ENCODE data around the gene PDE3A.
"Not testable (repeated sequence)": the region's sequence is repeated elsewhere in the genome, so short reads cannot be mapped to it uniquely, and the experiment has no call there.

Gene PDE3A

DNA sequence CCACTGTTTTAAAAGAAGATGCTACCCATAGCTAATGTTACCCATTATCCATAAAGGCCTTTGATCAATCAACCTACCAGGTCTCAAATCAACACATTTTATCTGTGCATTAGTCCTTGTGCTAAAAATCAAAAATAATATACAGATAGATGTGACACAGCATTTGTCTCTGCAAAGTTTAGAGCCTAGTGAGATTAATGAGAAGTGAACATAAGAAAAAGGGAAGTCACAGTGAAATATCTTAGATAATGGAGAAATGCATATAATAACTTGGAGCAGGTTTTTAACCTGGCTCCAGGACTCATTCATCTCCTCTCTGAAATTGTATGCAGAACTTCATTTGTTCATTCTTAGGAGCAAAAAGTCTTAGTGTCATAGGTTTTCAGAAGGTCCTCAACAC lies 7.2 kb downstream of the PDE3A start:
- peaks cover 0 to 6% of the 10 kb centered on the region in 2 donors for H3K4me1 ChIP-seq (ENCODE audit: control insufficient read depth in 1 of 2, insufficient read depth in 2 of 2, low read length in 2 of 2)
- no peaks in the 10 kb centered on the region for H3K36me3 ChIP-seq (ENCODE audit: control insufficient read depth in 1 of 2, insufficient read depth in 2 of 2, low read length in 2 of 2)
- no peaks in the 10 kb centered on the region for H3K27me3 ChIP-seq (ENCODE audit: low read depth, low read length)
- H3K27ac ChIP-seq (ENCODE audit: low read length): no peak overlapping the region
- peak overlapping the region in 1 of 2 donors; percentile 14 for H3K4me3 ChIP-seq (ENCODE audit: low read depth in 1 of 2, low read length in 2 of 2)
- no peaks in the 10 kb centered on the region for H3K9me3 ChIP-seq (ENCODE audit: control insufficient read depth in 1 of 2, low read length in 2 of 2)

DNA sequence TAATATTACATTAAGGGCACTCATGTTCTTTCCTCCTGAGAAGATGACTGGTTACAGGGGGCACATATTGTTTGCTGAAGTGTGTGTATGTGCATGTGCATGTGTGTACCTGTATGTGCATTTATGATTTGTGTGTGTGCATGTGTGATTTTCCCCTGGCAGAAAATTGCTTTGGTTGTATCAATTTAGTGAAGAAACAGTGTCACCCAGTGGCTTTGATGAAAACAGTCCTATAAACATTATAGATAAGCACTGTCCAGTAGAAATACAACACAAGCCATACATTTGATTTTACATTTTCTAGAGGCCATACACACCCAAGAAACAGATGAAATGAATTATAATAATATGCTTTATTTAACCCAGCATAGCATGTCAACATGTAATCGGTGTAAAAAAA lies 8.6 kb downstream of the PDE3A start:
- no peaks in the 10 kb centered on the region for H3K27me3 ChIP-seq (ENCODE audit: low read depth, low read length)
- peaks cover 4 to 6% of the 10 kb centered on the region in 2 donors for H3K4me1 ChIP-seq (ENCODE audit: control insufficient read depth in 1 of 2, insufficient read depth in 2 of 2, low read length in 2 of 2)
- no peaks in the 10 kb centered on the region for H3K36me3 ChIP-seq (ENCODE audit: control insufficient read depth in 1 of 2, insufficient read depth in 2 of 2, low read length in 2 of 2)
- no peaks in the 10 kb centered on the region for H3K9me3 ChIP-seq (ENCODE audit: control insufficient read depth in 1 of 2, low read length in 2 of 2)
- H3K4me3 ChIP-seq (ENCODE audit: low read depth in 1 of 2, low read length in 2 of 2): no peak overlapping the region
- no peak overlapping the region for H3K27ac ChIP-seq (ENCODE audit: low read length)

DNA sequence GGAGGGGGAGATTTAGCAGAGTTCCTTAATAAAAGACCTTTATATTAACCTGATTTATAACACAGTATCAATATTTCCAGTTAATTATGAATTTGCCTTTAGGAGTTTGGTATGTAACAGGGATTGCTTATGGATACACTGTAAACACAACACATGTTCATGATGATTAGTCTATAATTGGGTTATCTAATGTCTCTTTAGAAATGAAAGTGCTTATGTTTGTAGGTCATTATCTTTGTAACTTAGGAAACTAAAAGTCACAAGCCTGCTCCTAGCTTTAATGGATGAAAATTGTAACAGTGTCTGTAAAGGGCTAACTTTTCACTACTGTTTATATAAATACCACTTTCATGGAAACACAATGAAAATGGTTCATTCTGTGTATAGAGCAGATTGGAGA lies 9.4 kb downstream of the PDE3A start:
- no peaks in the 10 kb centered on the region for H3K9me3 ChIP-seq (ENCODE audit: control insufficient read depth in 1 of 2, low read length in 2 of 2)
- H3K27me3 ChIP-seq (ENCODE audit: low read depth, low read length): no peaks in the 10 kb centered on the region
- no peaks in the 10 kb centered on the region for H3K36me3 ChIP-seq (ENCODE audit: control insufficient read depth in 1 of 2, insufficient read depth in 2 of 2, low read length in 2 of 2)
- no peak overlapping the region for H3K4me3 ChIP-seq (ENCODE audit: low read depth in 1 of 2, low read length in 2 of 2)
- H3K27ac ChIP-seq (ENCODE audit: low read length): no peak overlapping the region
- peaks cover 4 to 6% of the 10 kb centered on the region in 2 donors for H3K4me1 ChIP-seq (ENCODE audit: control insufficient read depth in 1 of 2, insufficient read depth in 2 of 2, low read length in 2 of 2)

DNA sequence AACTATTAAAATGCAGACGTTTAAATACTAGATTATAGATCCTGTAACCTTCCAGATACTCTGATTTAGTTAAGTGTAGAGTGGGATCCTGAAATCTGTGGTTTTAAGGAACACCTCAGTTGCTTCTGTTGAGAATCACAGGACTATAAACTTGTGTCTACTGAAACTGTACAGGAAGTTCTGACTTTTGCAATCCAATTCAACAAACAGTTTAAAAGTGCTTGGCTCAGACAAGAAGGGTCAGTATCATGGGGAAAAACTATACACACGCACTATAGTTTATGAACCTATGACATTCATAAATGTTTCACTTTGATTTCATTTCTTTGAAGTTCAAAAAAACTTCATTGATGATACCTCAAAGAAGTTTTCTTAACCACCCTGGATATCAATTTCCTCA lies 13.8 kb downstream of the PDE3A start:
- Histone ChIP-seq H3K36me3 (ENCODE audit: control insufficient read depth in 1 of 2, insufficient read depth in 2 of 2, low read length in 2 of 2) (no peaks in the 10 kb centered on the region), H3K4me3 (ENCODE audit: low read depth in 1 of 2, low read length in 2 of 2) (no peak overlapping the region), H3K27me3 (ENCODE audit: low read depth, low read length) (no peaks in the 10 kb centered on the region), H3K27ac (ENCODE audit: low read length) (no peak overlapping the region), H3K9me3 (ENCODE audit: control insufficient read depth in 1 of 2, low read length in 2 of 2) (no peaks in the 10 kb centered on the region), H3K4me1 (ENCODE audit: control insufficient read depth in 1 of 2, insufficient read depth in 2 of 2, low read length in 2 of 2) (peaks cover 0 to 4% of the 10 kb centered on the region in 2 donors)

DNA sequence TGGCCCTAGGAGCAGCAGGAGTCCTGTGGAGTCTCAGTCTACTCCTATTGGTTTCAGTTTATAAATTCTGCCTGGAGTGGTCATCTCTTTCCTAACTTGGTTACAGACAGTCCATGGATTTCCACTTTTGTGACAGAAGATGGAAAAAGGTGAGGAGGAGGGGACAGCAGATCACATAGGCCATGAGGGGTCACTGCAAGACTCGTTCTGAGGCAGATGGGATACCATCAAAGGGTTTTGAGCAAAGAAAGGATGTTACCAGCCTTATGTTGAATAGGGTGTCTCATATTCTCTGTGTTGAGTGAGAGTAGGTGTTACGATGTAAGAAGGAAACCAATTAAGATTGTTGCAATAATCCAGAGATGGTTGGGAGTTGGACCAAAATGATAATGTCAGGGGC lies 15.3 kb downstream of the PDE3A start:
- H3K9me3 ChIP-seq (ENCODE audit: control insufficient read depth in 1 of 2, low read length in 2 of 2): no peaks in the 10 kb centered on the region
- no peak overlapping the region for H3K4me3 ChIP-seq (ENCODE audit: low read depth in 1 of 2, low read length in 2 of 2)
- H3K27ac ChIP-seq (ENCODE audit: low read length): no peak overlapping the region
- no peaks in the 10 kb centered on the region for H3K27me3 ChIP-seq (ENCODE audit: low read depth, low read length)
- no peaks in the 10 kb centered on the region for H3K36me3 ChIP-seq (ENCODE audit: control insufficient read depth in 1 of 2, insufficient read depth in 2 of 2, low read length in 2 of 2)
- peaks cover 0 to 4% of the 10 kb centered on the region in 2 donors for H3K4me1 ChIP-seq (ENCODE audit: control insufficient read depth in 1 of 2, insufficient read depth in 2 of 2, low read length in 2 of 2)

DNA sequence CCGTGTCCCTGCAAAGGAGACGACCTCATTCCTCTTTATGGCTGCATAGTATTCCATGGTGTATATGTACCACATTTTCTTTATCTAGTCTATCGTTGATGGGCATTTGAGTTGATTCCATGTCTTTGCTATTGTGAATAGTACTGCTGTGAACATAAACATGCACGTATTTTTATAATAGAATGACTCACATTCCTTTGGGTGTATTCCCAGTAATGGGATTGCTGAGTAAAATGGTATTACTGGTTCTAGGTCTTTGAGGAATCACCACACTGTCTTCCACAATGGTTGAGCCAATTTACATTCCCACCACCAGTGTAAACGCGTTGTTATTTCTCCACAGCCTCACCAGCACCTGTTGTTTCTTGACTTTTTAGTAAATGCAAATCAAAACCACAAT lies 16.5 kb downstream of the PDE3A start:
- not testable (repeated sequence) for H3K4me1 ChIP-seq (ENCODE audit: control insufficient read depth in 1 of 2, insufficient read depth in 2 of 2, low read length in 2 of 2); H3K36me3 ChIP-seq (ENCODE audit: control insufficient read depth in 1 of 2, insufficient read depth in 2 of 2, low read length in 2 of 2); H3K9me3 ChIP-seq (ENCODE audit: control insufficient read depth in 1 of 2, low read length in 2 of 2); H3K4me3 ChIP-seq (ENCODE audit: low read depth in 1 of 2, low read length in 2 of 2); H3K27me3 ChIP-seq (ENCODE audit: low read depth, low read length); H3K27ac ChIP-seq (ENCODE audit: low read length)

DNA sequence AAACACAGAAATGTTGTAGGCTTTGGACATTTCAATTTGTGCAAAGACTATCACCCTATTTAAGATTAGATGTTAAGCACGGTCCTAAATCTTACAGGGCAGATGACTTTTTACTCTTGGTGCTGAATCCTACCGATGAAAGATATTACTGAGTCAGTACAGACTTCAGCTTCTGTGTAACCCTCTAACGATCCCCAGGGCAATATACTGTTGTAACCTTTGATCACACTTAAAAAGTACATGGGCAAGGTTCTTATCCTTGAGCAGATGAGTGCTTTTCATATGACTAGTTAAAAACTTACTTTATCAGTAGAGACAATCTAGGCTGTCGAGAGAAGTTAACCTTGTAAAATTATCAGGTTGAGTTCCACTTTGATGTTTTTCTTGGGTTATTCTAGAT lies 22.5 kb downstream of the PDE3A start:
- H3K4me3 ChIP-seq (ENCODE audit: low read depth in 1 of 2, low read length in 2 of 2): no peak overlapping the region
- no peaks in the 10 kb centered on the region for H3K36me3 ChIP-seq (ENCODE audit: control insufficient read depth in 1 of 2, insufficient read depth in 2 of 2, low read length in 2 of 2)
- no peaks in the 10 kb centered on the region for H3K4me1 ChIP-seq (ENCODE audit: control insufficient read depth in 1 of 2, insufficient read depth in 2 of 2, low read length in 2 of 2)
- no peaks in the 10 kb centered on the region for H3K27me3 ChIP-seq (ENCODE audit: low read depth, low read length)
- no peak overlapping the region for H3K27ac ChIP-seq (ENCODE audit: low read length)
- no peaks in the 10 kb centered on the region for H3K9me3 ChIP-seq (ENCODE audit: control insufficient read depth in 1 of 2, low read length in 2 of 2)

DNA sequence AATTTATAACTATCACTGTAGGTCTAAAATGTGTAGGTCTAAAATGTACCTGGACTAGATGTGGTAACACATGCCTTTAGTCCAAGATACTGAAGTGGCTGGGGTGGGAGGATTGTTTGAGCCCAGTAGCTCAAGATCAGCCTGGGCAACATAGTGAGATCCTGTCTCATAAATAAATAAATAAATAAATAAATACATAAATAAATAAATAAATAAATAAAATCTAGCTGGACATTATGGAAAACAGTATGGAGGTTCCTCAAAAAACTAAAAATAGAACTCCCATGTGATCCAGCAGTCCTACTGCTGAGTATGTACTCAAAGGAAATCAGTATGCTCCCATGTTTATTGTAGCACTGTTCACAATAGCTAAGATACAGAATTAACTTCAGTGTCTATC lies 24.0 kb downstream of the PDE3A start:
- Histone ChIP-seq H3K4me1 (ENCODE audit: control insufficient read depth in 1 of 2, insufficient read depth in 2 of 2, low read length in 2 of 2) (no peaks in the 10 kb centered on the region), H3K36me3 (ENCODE audit: control insufficient read depth in 1 of 2, insufficient read depth in 2 of 2, low read length in 2 of 2) (no peaks in the 10 kb centered on the region), H3K27ac (ENCODE audit: low read length) (no peak overlapping the region), H3K27me3 (ENCODE audit: low read depth, low read length) (no peaks in the 10 kb centered on the region), H3K4me3 (ENCODE audit: low read depth in 1 of 2, low read length in 2 of 2) (no peak overlapping the region), H3K9me3 (ENCODE audit: control insufficient read depth in 1 of 2, low read length in 2 of 2) (no peaks in the 10 kb centered on the region)

DNA sequence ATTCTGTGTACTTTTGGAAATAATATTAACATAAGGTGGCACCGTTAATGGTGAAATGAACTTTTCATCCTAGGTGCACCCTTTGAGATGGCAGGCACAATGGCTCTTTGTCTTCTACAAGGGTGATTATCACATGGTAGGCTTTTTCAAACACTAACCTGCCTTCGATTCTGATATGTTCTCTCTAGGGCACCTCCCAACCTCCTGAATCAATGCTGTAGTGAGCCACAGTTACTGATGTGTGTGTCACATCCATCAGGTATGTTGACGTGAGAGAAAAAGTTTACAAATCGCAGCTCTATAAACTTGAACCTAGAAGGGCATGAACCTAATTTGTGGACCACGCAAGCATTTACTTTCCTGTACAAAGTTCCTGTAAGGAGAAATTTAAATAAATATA lies 25.4 kb downstream of the PDE3A start:
- Histone ChIP-seq H3K4me3 (ENCODE audit: low read depth in 1 of 2, low read length in 2 of 2) (no peak overlapping the region), H3K9me3 (ENCODE audit: control insufficient read depth in 1 of 2, low read length in 2 of 2) (no peaks in the 10 kb centered on the region), H3K27me3 (ENCODE audit: low read depth, low read length) (no peaks in the 10 kb centered on the region), H3K4me1 (ENCODE audit: control insufficient read depth in 1 of 2, insufficient read depth in 2 of 2, low read length in 2 of 2) (no peaks in the 10 kb centered on the region), H3K27ac (ENCODE audit: low read length) (no peak overlapping the region), H3K36me3 (ENCODE audit: control insufficient read depth in 1 of 2, insufficient read depth in 2 of 2, low read length in 2 of 2) (no peaks in the 10 kb centered on the region)

DNA sequence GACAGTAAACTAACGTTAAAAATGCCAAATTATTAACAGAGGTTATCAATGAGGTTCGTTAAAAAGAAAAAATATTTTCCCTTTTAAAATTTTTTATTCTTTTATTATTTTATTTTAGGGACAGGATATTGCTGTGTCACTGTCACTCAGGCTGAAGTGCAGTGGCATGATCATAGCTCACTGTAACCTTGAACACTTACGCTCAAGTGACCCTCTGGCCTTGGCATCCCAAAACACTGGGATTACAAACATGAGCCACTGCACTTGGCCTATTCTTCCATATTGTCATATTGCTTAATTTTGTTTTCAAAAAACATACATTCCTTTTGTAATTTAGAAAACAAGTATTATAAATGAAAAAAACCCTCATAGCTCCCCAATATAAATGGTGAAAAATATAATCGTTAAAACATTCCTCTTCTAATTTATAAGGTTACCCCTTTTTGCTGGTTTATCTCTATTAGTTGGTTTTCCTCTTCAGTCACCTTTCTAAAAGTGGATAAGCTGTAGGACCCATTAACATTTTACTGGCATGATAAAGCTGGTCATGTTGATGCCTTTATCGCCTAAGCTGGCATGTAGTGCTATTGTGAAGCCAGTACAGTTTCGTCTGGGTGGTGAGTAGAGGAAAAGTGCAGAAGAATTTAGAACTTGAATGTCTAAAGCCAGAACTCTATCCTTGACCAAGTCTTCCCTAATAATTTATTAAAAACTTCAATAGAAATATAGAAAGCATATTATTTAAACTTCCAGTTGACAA lies 27.6 kb downstream of the PDE3A start:
- Histone ChIP-seq H3K27me3 (ENCODE audit: low read depth, low read length) (no peaks in the 10 kb centered on the region), H3K4me3 (ENCODE audit: low read depth in 1 of 2, low read length in 2 of 2) (no peak overlapping the region), H3K27ac (ENCODE audit: low read length) (no peak overlapping the region), H3K36me3 (ENCODE audit: control insufficient read depth in 1 of 2, insufficient read depth in 2 of 2, low read length in 2 of 2) (no peaks in the 10 kb centered on the region), H3K4me1 (ENCODE audit: control insufficient read depth in 1 of 2, insufficient read depth in 2 of 2, low read length in 2 of 2) (no peaks in the 10 kb centered on the region), H3K9me3 (ENCODE audit: control insufficient read depth in 1 of 2, low read length in 2 of 2) (no peaks in the 10 kb centered on the region)

DNA sequence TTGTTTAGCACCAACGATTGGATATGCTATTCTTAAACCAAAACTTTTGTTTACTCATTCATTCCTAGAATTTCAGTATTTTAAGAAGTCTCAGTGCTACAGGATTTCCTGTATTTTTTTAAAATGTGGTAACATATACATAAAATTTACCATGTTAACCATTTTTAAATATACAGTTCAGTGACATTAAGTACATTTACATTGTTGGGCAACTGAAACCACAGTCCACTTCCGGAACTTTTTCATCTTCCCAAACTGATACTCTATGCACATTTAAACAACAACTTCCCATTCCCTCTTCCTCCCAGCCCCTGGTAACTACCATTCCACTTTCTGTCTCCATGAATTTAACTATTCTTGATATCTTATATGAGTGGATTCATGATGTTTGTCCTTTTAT lies 30.3 kb downstream of the PDE3A start:
- H3K36me3 ChIP-seq (ENCODE audit: control insufficient read depth in 1 of 2, insufficient read depth in 2 of 2, low read length in 2 of 2): no peaks in the 10 kb centered on the region

DNA sequence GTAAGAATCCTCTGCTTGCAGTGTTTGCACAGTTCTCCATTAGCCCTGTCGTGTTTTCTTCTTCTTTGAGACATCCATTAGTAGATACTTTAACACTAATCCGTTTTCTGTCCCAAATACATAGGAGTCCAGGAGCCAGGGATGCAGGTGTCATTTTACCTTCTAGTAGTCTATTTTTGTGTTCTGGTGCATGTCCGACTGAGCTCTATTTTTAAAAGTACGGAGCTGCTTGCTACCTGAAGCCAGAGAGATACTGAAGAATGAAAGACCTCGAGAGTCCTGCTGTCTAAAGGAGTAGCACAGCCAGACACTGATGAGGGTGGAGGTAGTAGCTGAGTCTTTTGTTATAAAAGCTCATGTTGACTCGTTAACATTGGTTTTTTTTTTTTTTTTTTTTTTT lies 31.7 kb downstream of the PDE3A start:
- H3K4me3 ChIP-seq (ENCODE audit: low read depth in 1 of 2, low read length in 2 of 2): no peak overlapping the region
- peaks cover 0 to 1% of the 10 kb centered on the region in 2 donors for H3K4me1 ChIP-seq (ENCODE audit: control insufficient read depth in 1 of 2, insufficient read depth in 2 of 2, low read length in 2 of 2)
- no peaks in the 10 kb centered on the region for H3K36me3 ChIP-seq (ENCODE audit: control insufficient read depth in 1 of 2, insufficient read depth in 2 of 2, low read length in 2 of 2)
- no peak overlapping the region for H3K27ac ChIP-seq (ENCODE audit: low read length)
- H3K27me3 ChIP-seq (ENCODE audit: low read depth, low read length): no peaks in the 10 kb centered on the region
- no peaks in the 10 kb centered on the region for H3K9me3 ChIP-seq (ENCODE audit: control insufficient read depth in 1 of 2, low read length in 2 of 2)

More for the DNA sequence above, 30.3 kb downstream of the PDE3A start:
- H3K27me3 ChIP-seq (ENCODE audit: low read depth, low read length): no peaks in the 10 kb centered on the region
- no peaks in the 10 kb centered on the region for H3K9me3 ChIP-seq (ENCODE audit: control insufficient read depth in 1 of 2, low read length in 2 of 2)
- no peak overlapping the region for H3K27ac ChIP-seq (ENCODE audit: low read length)
- no peaks in the 10 kb centered on the region for H3K4me1 ChIP-seq (ENCODE audit: control insufficient read depth in 1 of 2, insufficient read depth in 2 of 2, low read length in 2 of 2)
- no peak overlapping the region for H3K4me3 ChIP-seq (ENCODE audit: low read depth in 1 of 2, low read length in 2 of 2)

All from muscle layer of duodenum (tissue), 2 donors.